ENCODE measurements around the gene ETF1. TPM values are rescaled to one million over a fixed set of nuclear protein-coding genes. Genes with fewer than 3 reads are reported as not detected.
"Not testable (repeated sequence)": the region's sequence is repeated elsewhere in the genome, so short reads cannot be mapped to it uniquely, and the experiment has no call there.

The ETF1 gene
- total RNA-seq, 2 donors from 2014 or later = 150 to 165 TPM

GRCh38 chr5:138488481-138488945, 54.5 kb downstream of the ETF1 start:
- no peaks in the 10 kb centered on the region for H3K36me3 Mint-ChIP-seq (ENCODE audit: low read depth)
- no peaks in the 10 kb centered on the region for H3K9me3 ChIP-seq (ENCODE audit: control insufficient read depth, low read length, poor library complexity, severe bottlenecking)
- no peak overlapping the region for H3K27ac Mint-ChIP-seq
- peaks cover 10% of the 10 kb centered on the region for H3K4me1 Mint-ChIP-seq
- ATAC-seq = no peak
- H3K27me3 Mint-ChIP-seq = peaks cover 27% of the 10 kb centered on the region
- no peak overlapping the region for H3K4me3 Mint-ChIP-seq
- no peak for DNase-seq

- H3K4me3 Mint-ChIP-seq = no peak overlapping the region
- ATAC-seq (no peak), DNase-seq (no peak)
- H3K4me1 Mint-ChIP-seq = peaks cover 4% of the 10 kb centered on the region
- no peaks in the 10 kb centered on the region for H3K9me3 ChIP-seq (ENCODE audit: control insufficient read depth, low read length, poor library complexity, severe bottlenecking)
- H3K27ac Mint-ChIP-seq = no peak overlapping the region
- H3K36me3 Mint-ChIP-seq (ENCODE audit: low read depth) = peaks cover 2% of the 10 kb centered on the region
- H3K27me3 Mint-ChIP-seq = peaks cover 24% of the 10 kb centered on the region
These were observed 60.4 kb downstream of the ETF1 start for GRCh38 chr5:138482638-138483037.

- no peak for DNase-seq
- no peak overlapping the region for H3K27ac Mint-ChIP-seq
- H3K36me3 Mint-ChIP-seq (ENCODE audit: low read depth) = no peaks in the 10 kb centered on the region
- H3K9me3 ChIP-seq (ENCODE audit: control insufficient read depth, low read length, poor library complexity, severe bottlenecking) = no peaks in the 10 kb centered on the region
- ATAC-seq = no peak
- no peaks in the 10 kb centered on the region for H3K4me1 Mint-ChIP-seq
- no peak overlapping the region for H3K4me3 Mint-ChIP-seq
- H3K27me3 Mint-ChIP-seq = peaks cover 32% of the 10 kb centered on the region
These were observed 66.1 kb downstream of the ETF1 start for GRCh38 chr5:138476918-138477317.

DNA sequence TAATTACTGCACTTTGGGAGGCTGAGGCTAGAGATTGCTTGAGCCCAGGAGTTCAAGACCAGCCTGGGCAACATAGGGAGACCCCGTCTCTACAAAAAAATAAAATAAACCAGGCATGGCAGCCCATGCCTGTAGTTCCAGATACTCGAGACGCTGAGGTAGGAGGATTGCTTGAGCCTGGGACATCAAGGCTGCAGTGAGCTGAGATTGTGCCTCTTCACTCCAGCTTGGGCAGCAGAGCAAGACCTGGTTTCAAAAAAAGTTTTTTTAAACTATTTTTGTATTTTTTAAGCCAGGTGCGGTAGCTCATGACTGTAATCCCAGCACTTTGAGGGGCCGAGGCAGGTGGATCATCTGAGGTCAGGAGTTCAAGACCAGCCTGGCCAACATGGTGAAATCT, 69.9 kb downstream of the ETF1 start:
- H3K4me3 Mint-ChIP-seq; H3K36me3 Mint-ChIP-seq (ENCODE audit: low read depth); DNase-seq; H3K27ac Mint-ChIP-seq; ATAC-seq; H3K9me3 ChIP-seq (ENCODE audit: control insufficient read depth, low read length, poor library complexity, severe bottlenecking); H3K4me1 Mint-ChIP-seq: not testable (repeated sequence)
- H3K27me3 Mint-ChIP-seq = peaks cover 22% of the 10 kb centered on the region

DNA sequence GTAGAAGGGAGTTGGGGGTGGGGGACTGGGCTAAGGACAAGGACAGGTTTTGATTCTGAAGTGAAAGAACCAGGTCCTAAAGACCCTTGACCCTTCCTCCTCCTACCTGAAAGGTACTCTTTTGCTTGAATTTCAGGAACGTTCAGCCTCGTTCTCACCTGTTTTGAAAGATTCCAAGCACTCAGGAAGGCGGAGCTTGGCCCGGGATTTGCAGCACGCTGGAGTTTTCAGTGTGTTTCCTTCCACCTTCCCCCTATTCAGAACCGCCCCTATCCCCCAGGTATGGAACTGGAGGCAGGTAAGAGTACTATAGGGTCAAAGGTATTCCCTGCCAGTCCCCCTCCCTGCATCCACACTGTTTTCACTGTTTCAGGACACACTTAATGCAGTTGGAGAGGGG, 70.7 kb downstream of the ETF1 start:
- DNase-seq = no peak
- Mint-ChIP-seq H3K4me3 (no peak overlapping the region), H3K4me1 (peaks cover 10% of the 10 kb centered on the region), H3K36me3 (ENCODE audit: low read depth) (peaks cover 1% of the 10 kb centered on the region), H3K27ac (no peak overlapping the region), H3K27me3 (peaks cover 20% of the 10 kb centered on the region)
- H3K9me3 ChIP-seq (ENCODE audit: control insufficient read depth, low read length, poor library complexity, severe bottlenecking) = no peaks in the 10 kb centered on the region
- no peak for ATAC-seq

GRCh38 chr5:138471052-138471361, 72.0 kb downstream of the ETF1 start:
- Mint-ChIP-seq H3K4me3 (no peak overlapping the region), H3K27me3 (peaks cover 9% of the 10 kb centered on the region)

DNA sequence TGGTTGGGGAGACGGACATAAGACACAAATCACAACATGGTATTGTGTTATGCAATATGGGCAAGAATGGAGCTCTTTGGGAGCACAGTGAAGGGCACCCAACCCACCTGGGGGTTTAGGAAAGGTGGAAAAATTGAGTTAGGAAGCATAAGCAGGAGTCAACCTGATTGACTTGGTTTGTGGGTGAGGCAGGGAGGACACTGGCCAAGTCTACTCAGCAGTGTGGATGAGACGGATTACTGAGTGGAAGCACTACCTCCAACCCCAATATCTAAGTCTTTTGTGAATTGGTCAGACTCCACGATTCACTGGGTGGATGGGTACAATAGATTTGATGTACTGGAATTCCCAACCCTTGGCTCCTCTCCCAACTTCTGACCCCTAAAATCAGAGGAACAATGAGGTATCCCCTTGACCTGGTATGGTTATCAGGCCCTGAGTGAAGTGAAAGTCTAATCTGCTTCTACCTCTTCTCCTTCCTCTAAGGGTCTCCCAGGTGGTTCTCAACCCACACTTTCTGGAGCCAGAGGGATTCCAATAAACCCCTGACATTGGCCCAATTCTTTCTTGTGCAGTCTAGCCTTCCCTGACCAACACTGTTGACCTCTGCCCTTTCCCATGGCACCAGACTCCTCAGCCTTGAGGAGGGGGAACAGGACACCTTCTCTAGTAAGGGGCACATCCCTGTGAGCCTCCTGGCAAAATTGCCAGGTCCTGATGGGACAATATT, 72.5 kb downstream of the ETF1 start:
- ATAC-seq (no peak), DNase-seq (no peak)
- no peaks in the 10 kb centered on the region for H3K9me3 ChIP-seq (ENCODE audit: control insufficient read depth, low read length, poor library complexity, severe bottlenecking)
- peaks cover 18% of the 10 kb centered on the region for H3K4me1 Mint-ChIP-seq
- H3K36me3 Mint-ChIP-seq (ENCODE audit: low read depth) = peaks cover 2% of the 10 kb centered on the region
- no peak overlapping the region for H3K27ac Mint-ChIP-seq
- H3K4me3 Mint-ChIP-seq = no peak overlapping the region
- peaks cover 6% of the 10 kb centered on the region for H3K27me3 Mint-ChIP-seq

More at GRCh38 chr5:138471052-138471361, 72.0 kb downstream of the ETF1 start:
- Mint-ChIP-seq H3K4me1 (peaks cover 16% of the 10 kb centered on the region), H3K27ac (no peak overlapping the region), H3K36me3 (ENCODE audit: low read depth) (peaks cover 2% of the 10 kb centered on the region)
- ATAC-seq = no peak
- DNase-seq = no peak
- no peaks in the 10 kb centered on the region for H3K9me3 ChIP-seq (ENCODE audit: control insufficient read depth, low read length, poor library complexity, severe bottlenecking)

DNA sequence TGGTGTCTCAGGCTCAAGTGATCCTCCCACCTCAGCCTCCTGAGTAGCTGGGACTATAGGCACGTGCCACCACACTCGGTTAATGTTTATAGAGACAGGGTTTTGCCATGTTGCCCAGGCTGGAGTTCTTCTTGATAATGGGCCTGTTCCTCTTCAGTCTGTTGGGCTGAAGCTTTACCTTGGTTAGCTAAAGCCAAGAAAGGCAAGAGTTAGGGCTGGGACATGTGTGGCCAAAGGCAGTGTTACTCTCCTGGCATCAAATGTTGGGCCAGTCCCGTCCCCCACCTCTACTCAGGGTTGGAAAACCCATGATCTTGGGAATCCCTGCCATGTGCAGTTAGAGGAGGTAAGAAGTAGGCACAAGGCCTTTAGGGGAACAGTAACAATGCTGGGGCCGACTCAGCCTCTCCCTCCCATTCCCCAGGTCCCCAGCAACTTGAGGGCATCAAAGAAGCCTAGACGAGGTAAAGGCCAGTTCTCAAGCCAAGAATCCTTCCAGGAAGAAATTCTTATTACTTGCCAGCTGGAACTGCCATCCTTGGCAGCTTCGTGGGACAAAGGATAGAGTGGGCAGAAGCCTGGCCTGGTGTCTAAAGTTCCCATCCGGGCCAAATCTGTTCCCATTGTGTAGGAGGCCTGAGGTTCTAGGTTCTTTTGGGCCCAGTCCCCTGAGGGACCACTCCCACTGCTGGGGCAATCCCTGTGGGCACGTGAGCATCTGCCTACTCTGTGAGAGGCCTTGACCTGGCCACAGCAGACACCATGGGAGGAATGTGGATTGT, 73.3 kb downstream of the ETF1 start:
- no peak overlapping the region for H3K4me3 Mint-ChIP-seq
- no peaks in the 10 kb centered on the region for H3K27me3 Mint-ChIP-seq
- ATAC-seq (no peak), DNase-seq (no peak)
- no peaks in the 10 kb centered on the region for H3K9me3 ChIP-seq (ENCODE audit: control insufficient read depth, low read length, poor library complexity, severe bottlenecking)
- no peak overlapping the region for H3K27ac Mint-ChIP-seq
- H3K4me1 Mint-ChIP-seq = peaks cover 18% of the 10 kb centered on the region
- peaks cover 2% of the 10 kb centered on the region for H3K36me3 Mint-ChIP-seq (ENCODE audit: low read depth)

DNA sequence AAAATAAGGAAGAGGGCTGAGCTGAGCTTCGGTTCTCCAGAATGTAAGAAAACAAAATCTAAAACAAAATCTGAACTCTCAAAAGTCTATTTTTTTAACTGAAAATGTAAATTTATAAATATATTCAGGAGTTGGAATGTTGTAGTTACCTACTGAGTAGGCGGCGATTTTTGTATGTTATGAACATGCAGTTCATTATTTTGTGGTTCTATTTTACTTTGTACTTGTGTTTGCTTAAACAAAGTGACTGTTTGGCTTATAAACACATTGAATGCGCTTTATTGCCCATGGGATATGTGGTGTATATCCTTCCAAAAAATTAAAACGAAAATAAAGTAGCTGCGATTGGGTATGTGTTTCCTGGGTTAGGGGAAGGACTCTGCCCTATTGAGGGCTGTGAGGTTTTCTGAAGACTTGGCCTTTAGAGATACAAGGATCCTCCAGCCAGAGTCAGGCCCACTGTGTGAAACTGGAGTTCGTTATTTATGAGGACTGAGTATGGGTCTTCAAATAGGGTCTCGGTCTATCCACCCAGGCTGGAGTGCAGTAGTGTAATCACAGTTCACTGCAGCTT, 74.0 kb downstream of the ETF1 start:
- Mint-ChIP-seq H3K27me3 (no peaks in the 10 kb centered on the region), H3K27ac (no peak overlapping the region), H3K4me1 (peaks cover 18% of the 10 kb centered on the region), H3K36me3 (ENCODE audit: low read depth) (peaks cover 2% of the 10 kb centered on the region), H3K4me3 (no peak overlapping the region)
- no peak for DNase-seq
- no peak for ATAC-seq
- no peaks in the 10 kb centered on the region for H3K9me3 ChIP-seq (ENCODE audit: control insufficient read depth, low read length, poor library complexity, severe bottlenecking)

- Mint-ChIP-seq H3K4me1 (peaks cover 18% of the 10 kb centered on the region), H3K27me3 (no peaks in the 10 kb centered on the region), H3K36me3 (ENCODE audit: low read depth) (peaks cover 2% of the 10 kb centered on the region), H3K27ac (peak overlapping the region; percentile 8), H3K4me3 (peak overlapping the region; percentile 63)
- no peaks in the 10 kb centered on the region for H3K9me3 ChIP-seq (ENCODE audit: control insufficient read depth, low read length, poor library complexity, severe bottlenecking)
- DNase-seq (no peak), ATAC-seq (no peak)
These were observed 74.7 kb downstream of the ETF1 start for GRCh38 chr5:138468133-138468965.

DNA sequence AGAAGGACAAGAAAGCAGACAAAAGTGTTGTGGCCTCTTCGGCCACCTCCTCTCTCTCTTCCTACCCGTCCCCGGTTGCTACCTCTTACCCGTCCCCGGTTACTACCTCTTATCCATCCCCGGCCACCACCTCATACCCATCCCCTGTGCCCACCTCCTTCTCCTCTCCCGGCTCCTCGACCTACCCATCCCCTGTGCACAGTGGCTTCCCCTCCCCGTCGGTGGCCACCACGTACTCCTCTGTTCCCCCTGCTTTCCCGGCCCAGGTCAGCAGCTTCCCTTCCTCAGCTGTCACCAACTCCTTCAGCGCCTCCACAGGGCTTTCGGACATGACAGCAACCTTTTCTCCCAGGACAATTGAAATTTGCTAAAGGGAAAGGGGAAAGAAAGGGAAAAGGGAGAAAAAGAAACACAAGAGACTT, 75.3 kb downstream of the ETF1 start:
- no peak overlapping the region for H3K27ac Mint-ChIP-seq

GRCh38 chr5:138466900-138467710, 75.9 kb downstream of the ETF1 start:
- Mint-ChIP-seq H3K4me3 (peak overlapping the region; percentile 91), H3K27me3 (no peaks in the 10 kb centered on the region), H3K4me1 (peaks cover 18% of the 10 kb centered on the region), H3K27ac (peak overlapping the region; percentile 37), H3K36me3 (ENCODE audit: low read depth) (peaks cover 2% of the 10 kb centered on the region)
- no peaks in the 10 kb centered on the region for H3K9me3 ChIP-seq (ENCODE audit: control insufficient read depth, low read length, poor library complexity, severe bottlenecking)
- no peak for ATAC-seq
- no peak for DNase-seq

More for the DNA sequence above, 75.3 kb downstream of the ETF1 start:
- peaks cover 2% of the 10 kb centered on the region for H3K36me3 Mint-ChIP-seq (ENCODE audit: low read depth)
- peak overlapping the region; percentile 91 for H3K4me3 Mint-ChIP-seq
- H3K4me1 Mint-ChIP-seq = peaks cover 18% of the 10 kb centered on the region
- no peak for DNase-seq
- no peaks in the 10 kb centered on the region for H3K9me3 ChIP-seq (ENCODE audit: control insufficient read depth, low read length, poor library complexity, severe bottlenecking)
- no peaks in the 10 kb centered on the region for H3K27me3 Mint-ChIP-seq
- ATAC-seq = no peak

All from T-helper 17 cell (primary cell).